Skeletal muscle tissue (tissue), 4 donors: ENCODE results near the gene HACD2. TPM values are rescaled to one million over a fixed set of nuclear protein-coding genes. Genes with fewer than 3 reads are reported as not detected.
A peak's percentile ranks its signal among the peaks of the same experiment; 100 is the strongest.

Experiments used
- H3K27ac ChIP-seq: one replicate; pipeline ENCODE4 v1.7.0; 2013; ENCODE audit warnings: mild to moderate bottlenecking, low read depth, low read length, inconsistent platforms
- H3K27me3 ChIP-seq, 3 donors: one replicate each; pipeline ENCODE4 v1.7.0; 2013; ENCODE audit warnings: low read length in 3 of 3; ENCODE audit not compliant: control insufficient read depth in 3 of 3, insufficient read depth in 3 of 3
- H3K36me3 ChIP-seq, 3 donors: one replicate each; pipeline ENCODE4 v1.7.0; 2013; ENCODE audit warnings: low read length in 3 of 3; ENCODE audit not compliant: control insufficient read depth in 3 of 3, insufficient read depth in 3 of 3
- H3K4me1 ChIP-seq, 3 donors: one replicate each; pipeline ENCODE4 v1.7.0; 2013; ENCODE audit warnings: low read length in 3 of 3, mild to moderate bottlenecking in 3 of 3; ENCODE audit not compliant: control insufficient read depth in 3 of 3, insufficient read depth in 3 of 3
- H3K4me3 ChIP-seq, 3 donors: one replicate each; pipeline ENCODE4 v1.7.0; 2013; ENCODE audit warnings: low read length in 3 of 3
- H3K9ac ChIP-seq, 3 donors: one replicate each; pipeline ENCODE4 v1.7.0; 2013; ENCODE audit warnings: low read length in 3 of 3, mild to moderate bottlenecking in 3 of 3, moderate library complexity in 2 of 3, low read depth in 1 of 3
- H3K9me3 ChIP-seq, 3 donors: one replicate each; pipeline ENCODE4 v1.7.0; 2013; ENCODE audit warnings: low read length in 3 of 3; ENCODE audit not compliant: control insufficient read depth in 3 of 3
- total RNA-seq: library from RNA; depleted of rRNA; stranded (reverse); fragments of >200 nt; gene quantifications from one replicate; pipeline ENCODE4 v1.2.3, GENCODE V29; 2014
- donor health status: Osteomylitis.

Gene HACD2
- total RNA-seq, 1 donor from 2014 or later, result 15.7 TPM

DNA sequence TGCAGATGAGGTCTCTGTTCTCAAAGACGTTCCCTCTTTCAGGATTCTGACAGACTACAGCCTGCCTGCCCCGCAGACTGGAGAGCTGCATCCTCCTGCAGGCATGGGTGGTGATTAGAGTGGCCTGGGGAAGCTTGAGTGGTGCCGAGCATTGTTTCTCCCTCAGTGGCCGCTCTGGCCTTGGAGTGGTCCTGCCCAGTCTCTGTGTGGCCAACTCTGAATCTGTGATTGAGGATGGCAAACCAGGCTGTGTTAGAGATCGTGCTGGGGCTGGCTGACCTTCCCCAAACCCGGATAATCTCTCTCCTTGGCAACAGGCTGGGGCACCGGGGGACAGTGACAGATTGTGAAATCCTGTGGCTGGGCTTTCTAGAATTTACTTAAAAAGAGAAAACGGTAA is 125.0 kb downstream of the HACD2 start:
- H3K27ac ChIP-seq, result no peak overlapping the region
- H3K36me3 ChIP-seq, result no peaks in the 10 kb centered on the region
- no peak overlapping the region for H3K9ac ChIP-seq
- peaks cover 5 to 12% (median 10%) of the 10 kb centered on the region in 3 donors for H3K27me3 ChIP-seq
- no peaks in the 10 kb centered on the region for H3K4me1 ChIP-seq
- H3K9me3 ChIP-seq, result no peaks in the 10 kb centered on the region
- no peak overlapping the region for H3K4me3 ChIP-seq

DNA sequence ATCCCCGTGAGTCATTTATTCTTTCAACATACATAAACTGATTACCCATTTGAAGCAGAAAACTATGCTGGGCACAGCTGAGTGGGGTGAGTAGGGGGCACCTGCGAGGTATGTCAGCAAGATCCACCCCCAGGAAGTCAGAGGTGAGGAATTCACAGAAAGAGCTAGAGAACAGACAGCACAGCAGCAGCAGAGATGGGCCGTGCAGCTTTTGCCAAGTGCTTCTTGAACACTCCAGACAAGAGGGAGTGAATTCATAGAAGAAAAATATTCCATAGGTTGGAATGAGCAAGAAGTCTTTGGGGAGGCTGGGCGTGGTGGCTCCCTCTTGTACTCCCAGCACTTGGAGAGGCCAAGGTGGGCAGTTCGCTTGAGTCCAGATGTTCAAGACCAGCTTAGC is 126.6 kb downstream of the HACD2 start:
- no peak overlapping the region for H3K9ac ChIP-seq
- peaks cover 7 to 12% (median 9%) of the 10 kb centered on the region in 3 donors for H3K27me3 ChIP-seq
- H3K36me3 ChIP-seq, result no peaks in the 10 kb centered on the region
- no peak overlapping the region for H3K4me3 ChIP-seq
- H3K27ac ChIP-seq, result no peak overlapping the region
- H3K9me3 ChIP-seq, result no peaks in the 10 kb centered on the region
- no peaks in the 10 kb centered on the region for H3K4me1 ChIP-seq

DNA sequence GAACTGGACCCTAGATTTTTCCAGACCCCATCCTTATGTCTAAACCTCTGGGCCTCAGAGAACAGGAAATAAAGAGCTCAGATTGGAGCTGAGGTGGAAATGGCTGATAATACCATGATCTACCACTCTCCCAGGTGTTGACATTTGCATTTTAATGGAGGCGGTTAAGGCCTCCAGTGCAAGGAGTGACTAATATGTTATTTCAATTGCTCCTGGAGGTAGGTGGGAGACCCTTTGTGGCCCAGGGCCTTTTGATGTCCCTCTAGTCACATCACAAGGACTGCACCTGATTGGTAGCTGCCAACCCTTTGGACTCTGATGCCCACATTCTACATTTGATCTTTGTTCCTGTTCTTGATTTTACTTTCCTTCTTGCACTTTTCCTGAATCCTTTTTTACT is 127.0 kb downstream of the HACD2 start:
- peaks cover 7 to 12% (median 9%) of the 10 kb centered on the region in 3 donors for H3K27me3 ChIP-seq
- H3K9me3 ChIP-seq, result no peaks in the 10 kb centered on the region
- no peak overlapping the region for H3K9ac ChIP-seq
- no peak overlapping the region for H3K4me3 ChIP-seq
- H3K4me1 ChIP-seq, result no peaks in the 10 kb centered on the region
- H3K27ac ChIP-seq, result no peak overlapping the region
- H3K36me3 ChIP-seq, result no peaks in the 10 kb centered on the region

DNA sequence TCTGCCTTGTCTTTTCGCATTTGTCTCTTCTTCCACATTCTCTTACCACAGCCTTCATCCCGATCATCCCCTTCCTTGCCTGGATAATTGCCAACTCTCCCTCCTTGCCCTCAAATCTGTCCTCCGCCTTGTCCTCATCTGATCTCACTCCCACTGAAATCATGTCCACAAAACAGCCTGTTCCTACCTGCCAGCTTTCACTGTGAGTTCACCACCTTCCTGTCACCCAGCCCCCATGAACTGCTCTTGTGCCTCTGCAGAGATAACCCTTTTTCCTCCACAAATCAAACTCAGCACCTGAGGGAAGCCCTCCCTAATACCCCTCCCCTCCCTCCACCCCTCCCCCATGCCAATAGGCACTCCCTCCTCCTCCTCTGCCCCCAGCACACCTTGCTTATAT is 131.2 kb downstream of the HACD2 start:
- no peak overlapping the region for H3K4me3 ChIP-seq
- peaks cover 0 to under 1% (median 0%) of the 10 kb centered on the region in 3 donors for H3K4me1 ChIP-seq
- no peak overlapping the region for H3K9ac ChIP-seq
- H3K36me3 ChIP-seq, result no peaks in the 10 kb centered on the region
- no peaks in the 10 kb centered on the region for H3K9me3 ChIP-seq
- peaks cover 12 to 24% (median 19%) of the 10 kb centered on the region in 3 donors for H3K27me3 ChIP-seq
- no peak overlapping the region for H3K27ac ChIP-seq

DNA sequence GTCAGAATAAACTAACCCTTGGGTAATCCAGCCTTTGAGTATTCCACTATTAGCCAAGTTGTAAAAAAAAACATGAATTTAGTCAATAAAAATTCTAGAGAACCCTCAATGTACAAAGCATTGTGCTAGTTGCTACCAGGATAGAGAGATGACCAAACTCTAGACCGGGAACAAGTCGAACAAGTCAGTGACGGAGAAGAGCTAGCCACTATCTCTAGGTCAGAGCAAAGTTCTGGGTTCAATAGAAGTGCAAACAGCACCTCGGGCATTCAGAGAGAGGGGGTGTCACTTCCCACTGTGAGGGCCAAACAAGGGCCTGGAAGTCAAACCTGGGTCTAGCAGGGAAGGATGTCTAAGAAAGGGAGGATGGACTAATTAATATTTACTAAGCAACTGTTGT is 133.7 kb downstream of the HACD2 start:
- no peaks in the 10 kb centered on the region for H3K9me3 ChIP-seq
- peaks cover 28 to 40% (median 35%) of the 10 kb centered on the region in 3 donors for H3K27me3 ChIP-seq
- no peak overlapping the region for H3K9ac ChIP-seq
- no peak overlapping the region for H3K27ac ChIP-seq
- H3K4me3 ChIP-seq, result no peak overlapping the region
- H3K4me1 ChIP-seq, result peaks cover 0 to 3% (median 0%) of the 10 kb centered on the region in 3 donors
- no peaks in the 10 kb centered on the region for H3K36me3 ChIP-seq

DNA sequence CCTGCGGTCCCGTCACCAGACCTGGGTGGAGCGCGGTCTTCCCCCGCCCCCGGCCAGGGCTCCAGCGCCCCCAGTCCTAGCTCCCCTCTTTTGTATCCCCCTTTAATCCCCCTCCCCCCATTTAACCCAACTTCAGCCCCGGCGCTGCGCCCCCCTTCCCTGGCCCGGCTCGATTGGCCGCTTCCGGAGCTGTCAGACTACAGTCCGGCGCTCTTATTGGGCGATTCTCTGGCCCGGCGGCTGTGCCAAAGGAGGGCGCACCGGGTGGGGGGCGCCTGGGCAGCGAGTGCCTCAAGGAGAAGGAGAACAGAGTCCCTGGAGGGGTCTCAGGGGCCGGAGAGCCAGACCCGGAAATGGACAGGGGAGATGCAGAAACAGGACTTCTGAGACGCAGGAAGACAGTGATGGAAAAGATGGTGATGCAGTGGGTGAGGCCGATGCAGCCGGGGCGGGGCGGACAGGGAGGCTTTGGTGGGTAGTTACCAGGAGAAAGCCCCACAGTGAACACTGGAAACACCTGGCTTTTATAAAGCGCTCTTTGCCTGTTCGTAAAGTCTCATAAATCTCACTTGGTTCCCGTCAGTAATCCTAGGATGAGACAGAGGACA is 134.8 kb downstream of the HACD2 start:
- no peaks in the 10 kb centered on the region for H3K36me3 ChIP-seq
- H3K4me3 ChIP-seq, result peak overlapping the region in 2 of 3 donors; percentile 36 to 52
- no peaks in the 10 kb centered on the region for H3K9me3 ChIP-seq
- peaks cover 0 to 3% (median 0%) of the 10 kb centered on the region in 3 donors for H3K4me1 ChIP-seq
- H3K9ac ChIP-seq, result no peak overlapping the region
- H3K27ac ChIP-seq, result no peak overlapping the region
- H3K27me3 ChIP-seq, result peaks cover 31 to 46% (median 35%) of the 10 kb centered on the region in 3 donors

DNA sequence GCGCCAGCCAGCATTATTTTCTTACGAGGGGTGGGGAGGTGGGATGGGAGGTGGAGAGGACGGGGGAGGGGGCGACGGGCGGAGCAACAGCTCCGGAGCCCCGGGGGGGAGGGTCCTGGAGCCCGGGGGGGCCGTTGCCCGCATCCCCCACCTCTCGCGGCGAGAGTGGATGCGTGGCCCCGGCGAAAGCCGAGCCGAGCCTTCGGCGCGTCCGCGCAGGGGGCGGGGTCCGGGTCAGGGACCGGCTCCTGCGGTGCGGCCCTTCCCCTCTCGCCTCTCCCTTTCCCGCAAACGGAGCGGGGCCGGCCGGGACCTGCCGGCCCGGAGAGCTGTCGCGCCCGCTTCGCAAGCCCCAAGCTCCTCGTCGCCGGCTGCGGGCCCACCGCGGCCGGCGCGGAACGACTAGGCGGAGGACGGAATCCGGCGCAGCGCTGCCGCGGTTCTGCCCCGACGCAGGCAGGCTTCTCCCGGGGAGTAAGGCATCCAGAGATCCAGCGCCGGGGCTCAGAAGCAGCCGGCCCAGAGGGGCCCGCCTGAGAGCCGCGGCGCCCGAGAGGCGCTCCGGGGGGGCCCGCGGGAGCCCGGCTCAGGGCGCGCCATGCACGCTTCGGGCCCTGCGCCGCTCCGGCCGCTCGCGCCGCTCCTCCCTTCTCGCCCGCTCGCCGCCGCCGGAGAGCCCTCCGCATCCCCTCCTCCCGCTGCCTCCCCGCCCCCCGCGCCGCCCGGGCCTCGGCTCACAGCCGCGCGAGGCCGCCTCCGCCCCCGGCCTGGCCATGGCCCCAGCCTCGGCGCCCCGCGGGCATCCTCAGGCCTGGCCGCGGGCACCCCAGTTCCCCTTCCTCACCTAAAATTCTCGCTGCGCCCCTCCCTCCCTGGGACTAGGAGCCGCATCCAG is 135.5 kb downstream of the HACD2 start:
- Histone ChIP-seq H3K27ac (no peak overlapping the region), H3K36me3 (no peaks in the 10 kb centered on the region), H3K4me3 (peak overlapping the region; percentile 30 to 61 (median 57)), H3K9me3 (no peaks in the 10 kb centered on the region), H3K4me1 (peaks cover 0 to 3% (median 0%) of the 10 kb centered on the region in 3 donors), H3K9ac (peak overlapping the region in 1 of 3 donors; percentile 70), H3K27me3 (peaks cover 31 to 46% (median 39%) of the 10 kb centered on the region in 3 donors)

DNA sequence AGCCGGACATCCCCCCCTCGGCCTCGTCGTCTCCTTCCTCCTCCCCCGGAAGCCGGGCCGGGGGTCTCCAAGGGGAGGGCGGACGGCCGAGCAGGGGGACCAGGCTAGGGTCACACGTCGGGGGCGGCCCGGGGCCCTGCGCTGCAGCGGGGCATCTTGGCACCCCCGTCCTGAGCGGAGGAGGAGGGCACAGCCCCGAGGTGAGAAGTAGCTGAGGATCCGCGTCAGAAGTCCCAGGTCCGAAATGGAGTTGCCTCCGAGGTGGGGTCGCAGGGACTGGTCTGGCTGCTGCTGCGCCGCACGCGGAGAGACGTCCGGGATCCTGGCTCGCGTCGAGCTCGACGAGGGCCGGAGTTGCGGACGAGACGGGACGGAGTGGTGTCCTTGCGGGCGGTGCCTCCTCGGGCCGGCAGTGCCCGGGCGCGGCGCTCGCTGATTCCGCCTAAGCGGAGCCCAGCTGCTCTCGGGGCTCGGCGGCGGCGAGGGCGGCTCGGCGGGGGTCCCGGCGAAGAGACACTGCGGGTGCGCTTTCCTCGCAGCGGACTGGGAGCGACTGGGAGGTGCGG is 136.2 kb downstream of the HACD2 start, which contains the start of gene ADCY5:
TSS of gene ADCY5 (minus strand) at position 555 of the 566 bp plus-strand sequence. CDS start at position 10, 545 bp downstream.
- H3K4me1 ChIP-seq, result peaks cover 0 to 3% (median 0%) of the 10 kb centered on the region in 3 donors
- peak within 1 kb of the TSS; percentile 30 to 61 (median 57) for H3K4me3 ChIP-seq
- H3K27ac ChIP-seq, result no peak within 1 kb of the TSS
- H3K9me3 ChIP-seq, result no peaks in the 10 kb centered on the region
- H3K27me3 ChIP-seq, result peaks cover 31 to 51% (median 41%) of the 10 kb centered on the region in 3 donors
- H3K9ac ChIP-seq, result peak within 1 kb of the TSS in 2 of 3 donors; percentile 38 to 70
- H3K36me3 ChIP-seq, result no peaks in the 10 kb centered on the region

DNA sequence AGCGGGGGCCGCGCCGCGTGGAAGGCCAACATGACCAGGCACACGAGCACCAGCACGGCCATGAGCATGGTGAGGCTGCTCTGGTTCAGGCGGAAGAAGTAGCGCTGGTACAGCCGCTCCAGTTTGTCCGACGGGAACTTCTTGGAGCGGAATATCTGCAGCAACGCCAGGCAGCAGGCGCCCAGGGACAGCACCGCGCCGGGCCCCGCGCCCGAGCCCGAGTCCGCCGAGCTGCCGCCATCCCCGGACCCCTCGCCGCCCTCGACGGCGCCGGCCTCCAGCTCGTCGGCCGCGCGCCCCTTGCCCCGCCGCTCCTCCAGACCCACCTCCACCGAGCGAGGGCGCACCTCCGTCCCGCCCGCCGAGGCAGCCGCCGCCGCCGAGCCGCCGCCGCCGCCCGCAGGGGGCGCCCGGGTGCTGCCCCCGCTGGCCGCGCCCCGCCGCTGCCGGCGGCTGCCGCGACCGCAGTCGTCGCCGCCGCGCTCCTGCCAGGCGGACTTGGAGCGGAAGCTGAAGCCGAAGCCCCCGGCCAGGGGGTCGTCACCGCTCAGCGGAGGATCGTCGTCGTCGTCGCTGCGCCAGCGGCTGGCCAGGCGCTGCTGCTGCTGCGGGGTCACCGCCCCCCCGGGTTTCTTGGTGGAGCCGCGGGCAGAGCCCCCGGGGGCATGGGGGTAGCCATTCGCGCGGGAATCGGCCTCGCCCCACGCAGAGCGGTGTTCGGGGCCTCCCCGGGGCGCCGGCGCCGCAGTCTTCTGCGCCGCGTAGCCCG is 136.9 kb downstream of the HACD2 start:
- peaks cover 0 to 3% (median 0%) of the 10 kb centered on the region in 3 donors for H3K4me1 ChIP-seq
- peak overlapping the region; percentile 23 to 61 (median 57) for H3K4me3 ChIP-seq
- no peaks in the 10 kb centered on the region for H3K9me3 ChIP-seq
- peaks cover 31 to 51% (median 41%) of the 10 kb centered on the region in 3 donors for H3K27me3 ChIP-seq
- peak overlapping the region in 2 of 3 donors; percentile 38 to 66 for H3K9ac ChIP-seq
- H3K27ac ChIP-seq, result no peak overlapping the region
- H3K36me3 ChIP-seq, result no peaks in the 10 kb centered on the region
